Prostate gland (tissue), 2 donors: ENCODE measurements around the gene SYCP1. TPM values are rescaled to one million over a fixed set of nuclear protein-coding genes. Genes with fewer than 3 reads are reported as not detected.
"Not testable (repeated sequence)": the region's sequence is repeated elsewhere in the genome, so short reads cannot be mapped to it uniquely, and the experiment has no call there.

Source experiments
- DNase-seq: peaks from one replicate; pipeline ENCODE4 v3.0.0-alpha.2; 2019; ENCODE audit warnings: low spot score
- H3K27ac ChIP-seq, 2 donors: fragments of 200-600 bp; sonication (generic); 2 replicates each; pipeline ENCODE4 v1.5.1; 2017 to 2019
- H3K27me3 ChIP-seq: fragments of 200-600 bp; sonication (generic); replicated peaks from 2 replicates; pipeline ENCODE4 v1.5.1; 2019; ENCODE audit not compliant: insufficient read depth
- H3K36me3 ChIP-seq, 2 donors: fragments of 200-600 bp; sonication (generic); 1 replicate in 1 of 2; 2 replicates in 1 of 2; pipeline versions ENCODE4 v1.5.1 to v1.8.1; 2017 to 2019
- H3K4me1 ChIP-seq: fragments of 200-600 bp; sonication (generic); replicated peaks from 2 replicates; pipeline ENCODE4 v1.5.1; 2019
- H3K4me3 ChIP-seq, 2 donors: fragments of 200-600 bp; sonication (generic); 2 replicates each; pipeline ENCODE4 v1.5.1; 2017 to 2019
- H3K9me3 ChIP-seq: fragments of 200-600 bp; sonication (generic); 2 replicates; pipeline ENCODE4 v1.5.1; 2017
- POLR2A ChIP-seq: fragments of 450-650 bp; IDR thresholded peaks from one replicate; pipeline ENCODE4 v1.6.1; 2016; ENCODE audit warnings: antibody characterized with exemption, mild to moderate bottlenecking
- POLR2AphosphoS5 ChIP-seq: sonication (generic); formaldehyde crosslinking; IDR thresholded peaks from one replicate; pipeline ENCODE4 v1.6.1; 2017; ENCODE audit warnings: antibody characterized with exemption
- WGBS: methylation state at CpG from one replicate; pipeline ENCODE4 v1.1.5; 2018; 5-methylcytosine and 5-hydroxymethylcytosine counted together
- intact Hi-C: fragments of 100-400 bp; cut with DNase I; formaldehyde crosslinking; loops from one replicate; pipeline ENCODE4 v1.14.2; 2022
- total RNA-seq, 2 donors: library from RNA; depleted of rRNA; stranded (reverse); fragments of >200 nt; gene quantifications; one replicate each; pipeline ENCODE4 v1.1.0, GENCODE V29; 2016
- TF ChIP-seq, protein P1 (sequence below), 4 experiments: fragments of 200-600 bp in 2 of 4; fragments of 450-650 bp in 2 of 4; sonication (generic) in 2 of 4; IDR thresholded peaks; 1 replicate in 3 of 4; 2 replicates in 1 of 4; pipeline ENCODE4 v1.5.1; 2016 to 2019; ENCODE audit warnings: antibody characterized with exemption in 4 of 4, mild to moderate bottlenecking in 2 of 4, moderate library complexity in 2 of 4

The SYCP1 gene
- total RNA-seq, 2 donors from 2014 or later: 9.3 TPM; not detected in 1

DNA sequence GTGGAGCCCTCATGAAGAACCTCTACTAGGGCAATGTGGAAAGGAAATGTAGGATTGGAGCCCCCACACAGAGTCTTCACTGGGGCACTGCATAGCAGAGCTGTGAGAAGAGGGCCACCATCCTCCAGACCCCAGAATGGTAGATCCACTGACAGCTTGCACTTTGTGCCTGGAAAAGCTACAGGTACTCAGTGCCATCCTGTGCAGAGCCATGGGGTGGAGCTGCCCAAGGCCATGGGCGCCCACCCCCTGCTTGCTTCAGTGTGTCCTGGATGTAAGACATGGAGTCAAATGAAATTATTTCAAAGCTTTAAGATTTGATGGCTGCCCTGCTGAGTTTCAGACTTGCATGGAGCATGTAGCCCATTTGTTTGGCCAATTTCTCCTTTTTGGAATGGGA, 157.8 kb downstream of the SYCP1 start:
- Histone ChIP-seq H3K4me3 (no peak overlapping the region), H3K4me1 (no peaks in the 10 kb centered on the region), H3K9me3 (no peaks in the 10 kb centered on the region), H3K27ac (no peak overlapping the region), H3K27me3 (no peaks in the 10 kb centered on the region), H3K36me3 (no peaks in the 10 kb centered on the region)
- WGBS: 92% methylated on average over 1 of the region's 1 CpG
- DNase-seq: no peak
- intact Hi-C loops: no loop called here
- TF ChIP-seq, protein P1, sequence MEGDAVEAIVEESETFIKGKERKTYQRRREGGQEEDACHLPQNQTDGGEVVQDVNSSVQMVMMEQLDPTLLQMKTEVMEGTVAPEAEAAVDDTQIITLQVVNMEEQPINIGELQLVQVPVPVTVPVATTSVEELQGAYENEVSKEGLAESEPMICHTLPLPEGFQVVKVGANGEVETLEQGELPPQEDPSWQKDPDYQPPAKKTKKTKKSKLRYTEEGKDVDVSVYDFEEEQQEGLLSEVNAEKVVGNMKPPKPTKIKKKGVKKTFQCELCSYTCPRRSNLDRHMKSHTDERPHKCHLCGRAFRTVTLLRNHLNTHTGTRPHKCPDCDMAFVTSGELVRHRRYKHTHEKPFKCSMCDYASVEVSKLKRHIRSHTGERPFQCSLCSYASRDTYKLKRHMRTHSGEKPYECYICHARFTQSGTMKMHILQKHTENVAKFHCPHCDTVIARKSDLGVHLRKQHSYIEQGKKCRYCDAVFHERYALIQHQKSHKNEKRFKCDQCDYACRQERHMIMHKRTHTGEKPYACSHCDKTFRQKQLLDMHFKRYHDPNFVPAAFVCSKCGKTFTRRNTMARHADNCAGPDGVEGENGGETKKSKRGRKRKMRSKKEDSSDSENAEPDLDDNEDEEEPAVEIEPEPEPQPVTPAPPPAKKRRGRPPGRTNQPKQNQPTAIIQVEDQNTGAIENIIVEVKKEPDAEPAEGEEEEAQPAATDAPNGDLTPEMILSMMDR (IDR thresholded peaks at IDR 0.05): no peak
- TF ChIP-seq POLR2AphosphoS5: no peak
- TF ChIP-seq POLR2A: no peak

DNA sequence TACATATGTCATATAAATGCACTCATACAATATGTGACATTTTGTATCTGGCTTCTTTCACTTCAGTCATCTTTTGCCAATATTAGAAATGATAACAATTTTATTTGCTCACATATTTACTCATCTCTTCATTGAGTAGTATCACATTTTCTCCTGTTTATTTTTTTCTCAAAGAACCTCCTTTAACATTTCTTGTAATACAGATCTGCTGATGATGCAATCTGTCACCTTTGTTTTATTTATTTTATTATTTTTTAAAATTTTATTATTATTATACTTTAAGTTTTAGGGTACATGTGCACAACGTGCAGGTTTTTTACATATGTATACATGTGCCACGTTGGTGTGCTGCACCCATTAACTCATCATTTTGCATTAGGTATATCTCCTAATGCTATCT, 159.1 kb downstream of the SYCP1 start:
- intact Hi-C loops: no loop called here
- WGBS: 86% methylated on average over 2 of the region's 2 CpGs
- Histone ChIP-seq H3K4me3 (no peak overlapping the region), H3K27ac (no peak overlapping the region), H3K4me1 (no peaks in the 10 kb centered on the region), H3K36me3 (no peaks in the 10 kb centered on the region), H3K27me3 (no peaks in the 10 kb centered on the region), H3K9me3 (no peaks in the 10 kb centered on the region)
- TF ChIP-seq POLR2A (no peak), POLR2AphosphoS5 (no peak)
- TF ChIP-seq, protein P1 (IDR thresholded peaks at IDR 0.05): no peak
- no peak for DNase-seq

DNA sequence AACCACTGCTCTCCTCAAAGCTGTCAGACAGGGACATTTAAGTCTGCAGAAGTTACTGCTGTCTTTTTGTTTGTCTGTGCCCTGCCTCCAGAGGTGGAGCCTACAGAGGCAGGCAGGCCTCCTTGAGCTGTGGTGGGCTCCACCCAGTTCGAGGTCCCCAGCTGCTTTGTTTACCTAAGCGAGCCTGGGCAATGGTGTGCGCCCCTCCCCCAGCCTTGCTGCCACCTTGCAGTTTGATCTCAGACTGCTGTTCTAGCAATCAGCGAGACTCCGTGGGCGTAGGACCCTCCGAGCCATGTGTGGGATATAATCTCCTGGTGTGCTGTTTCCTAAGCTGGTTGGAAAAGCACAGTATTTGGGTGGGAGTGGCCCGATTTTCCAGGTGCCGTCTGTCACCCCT, 164.9 kb downstream of the SYCP1 start:
- DNase-seq, H3K27me3 ChIP-seq, H3K4me1 ChIP-seq, H3K27ac ChIP-seq, intact Hi-C loops, H3K4me3 ChIP-seq, H3K36me3 ChIP-seq, H3K9me3 ChIP-seq: not testable (repeated sequence)
- 81% methylated on average over 9 of the region's 9 CpGs for WGBS

DNA sequence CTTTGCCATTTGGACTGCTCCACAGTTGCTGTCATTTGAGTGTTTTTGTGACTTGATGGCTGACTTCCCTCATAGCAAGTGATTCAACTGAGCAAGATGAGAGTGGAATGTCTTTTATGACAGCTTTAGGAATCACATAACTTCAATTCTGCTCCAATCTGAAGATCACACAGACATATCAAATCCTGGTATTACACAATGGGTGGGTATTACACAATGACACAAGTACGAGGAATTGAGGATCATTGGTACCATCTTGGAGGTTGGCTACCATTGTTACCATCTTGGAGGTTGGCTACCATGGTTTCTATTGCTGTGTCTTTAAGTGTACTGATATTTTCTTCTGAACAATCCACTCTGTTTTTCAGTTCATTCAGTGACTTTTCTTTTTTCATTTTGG, 166.5 kb downstream of the SYCP1 start:
- no peak for TF ChIP-seq POLR2A
- TF ChIP-seq, protein P1 (IDR thresholded peaks at IDR 0.05): no peak
- no peak for TF ChIP-seq POLR2AphosphoS5
- no peaks in the 10 kb centered on the region for H3K27me3 ChIP-seq
- DNase-seq: no peak
- no peak overlapping the region for H3K4me3 ChIP-seq
- H3K27ac ChIP-seq: no peak overlapping the region
- no peaks in the 10 kb centered on the region for H3K36me3 ChIP-seq
- 80% methylated on average over 1 of the region's 1 CpG for WGBS
- no peaks in the 10 kb centered on the region for H3K4me1 ChIP-seq
- intact Hi-C loops: no loop called here
- no peaks in the 10 kb centered on the region for H3K9me3 ChIP-seq

DNA sequence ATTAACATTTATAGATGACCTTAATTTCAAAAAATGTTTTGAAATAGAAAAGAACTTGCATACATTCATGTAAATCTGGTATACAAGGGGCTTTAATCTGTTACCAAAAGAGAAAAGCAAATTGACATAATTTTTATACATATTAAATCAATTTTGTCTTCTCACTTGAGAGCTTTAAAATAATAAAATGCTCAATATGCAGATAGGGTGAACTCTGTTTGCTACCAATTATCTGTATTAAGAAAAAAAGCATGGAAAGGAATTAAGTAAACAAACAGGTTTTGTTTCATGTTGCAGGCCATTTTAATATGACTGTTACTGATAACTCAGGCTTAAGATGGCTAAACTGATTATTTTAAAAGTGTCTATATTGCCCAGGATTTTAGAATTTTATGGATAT, 168.9 kb downstream of the SYCP1 start:
- H3K36me3 ChIP-seq: no peaks in the 10 kb centered on the region
- TF ChIP-seq, protein P1 (IDR thresholded peaks at IDR 0.05): no peak
- TF ChIP-seq POLR2A (no peak), POLR2AphosphoS5 (no peak)
- H3K9me3 ChIP-seq: no peaks in the 10 kb centered on the region
- H3K4me3 ChIP-seq: no peak overlapping the region
- DNase-seq: no peak
- H3K27me3 ChIP-seq: no peaks in the 10 kb centered on the region
- no peak overlapping the region for H3K27ac ChIP-seq
- intact Hi-C loops: no loop called here
- no peaks in the 10 kb centered on the region for H3K4me1 ChIP-seq
